Activated CD8-positive, alpha-beta memory T cell treated with anti-CD3 and anti-CD28 coated beads, Interleukin-2, amount 50 U/mL, for 1 hour (primary cell): ENCODE measurements around the gene EMP1.

Experiments
- DNase-seq: peaks from one replicate; pipeline ENCODE4 v3.0.0-alpha.2; 2020; ENCODE audit errors: extremely low read depth

The EMP1 gene

GRCh38 chr12:13196130-13196921 lies at the start of gene EMP1:
TSS of gene EMP1 (plus strand) at chr12:13196726. CDS start at chr12:13211511, 14,785 bp downstream.
- DNase-seq, result peak; percentile 67

- DNase-seq, result no peak
These were observed 48.6 kb upstream of the EMP1 start for GRCh38 chr12:13147688-13148484.

- DNase-seq, result no peak
These were observed 48.1 kb upstream of the EMP1 start for GRCh38 chr12:13148485-13148847.

- no peak for DNase-seq
These were observed 47.1 kb upstream of the EMP1 start for GRCh38 chr12:13149411-13149810.

- DNase-seq, result no peak
These were observed 44.2 kb upstream of the EMP1 start for GRCh38 chr12:13152281-13152680.

GRCh38 chr12:13152756-13153155 lies 43.8 kb upstream of the EMP1 start:
- no peak for DNase-seq

GRCh38 chr12:13153180-13153579 lies 43.3 kb upstream of the EMP1 start:
- no peak for DNase-seq

- no peak for DNase-seq
These were observed 42.4 kb upstream of the EMP1 start for GRCh38 chr12:13154027-13154538.

- no peak for DNase-seq
These were observed 41.7 kb upstream of the EMP1 start for GRCh38 chr12:13154831-13155230.

- no peak for DNase-seq
These were observed 40.2 kb upstream of the EMP1 start for GRCh38 chr12:13156277-13156676.

GRCh38 chr12:13161172-13161571 lies 35.4 kb upstream of the EMP1 start:
- no peak for DNase-seq

GRCh38 chr12:13162904-13163303 lies 33.6 kb upstream of the EMP1 start:
- DNase-seq, result no peak

GRCh38 chr12:13163868-13164635 lies 32.5 kb upstream of the EMP1 start:
- DNase-seq, result no peak

- DNase-seq, result no peak
These were observed 31.5 kb upstream of the EMP1 start for GRCh38 chr12:13164921-13165616.

- DNase-seq, result peak; percentile 50
These were observed 30.9 kb upstream of the EMP1 start for GRCh38 chr12:13165617-13166041.

GRCh38 chr12:13167226-13167625 lies 29.3 kb upstream of the EMP1 start:
- no peak for DNase-seq

- DNase-seq, result no peak
These were observed 28.6 kb upstream of the EMP1 start for GRCh38 chr12:13167906-13168305.

- DNase-seq, result no peak
These were observed 27.3 kb upstream of the EMP1 start for GRCh38 chr12:13169272-13169671.

- no peak for DNase-seq
These were observed 25.5 kb upstream of the EMP1 start for GRCh38 chr12:13170892-13171490.

- no peak for DNase-seq
These were observed 24.3 kb upstream of the EMP1 start for GRCh38 chr12:13171921-13172859.
